H9 (cell line): ENCODE data around the gene CLN5. TPM values are rescaled to one million over a fixed set of nuclear protein-coding genes. Genes with fewer than 3 reads are reported as not detected.

Experiments
- DNase-seq: peaks from one replicate; pipeline ENCODE4 v3.0.0-alpha.2; 2017
- H2AFZ ChIP-seq: one replicate; pipeline ENCODE4 v1.6.1; 2013; ENCODE audit warnings: mild to moderate bottlenecking, low read length, control low read depth, moderate library complexity
- H2AK5ac ChIP-seq: 2 replicates; pipeline ENCODE4 v1.6.1; 2013; ENCODE audit warnings: low read length, control low read depth, mixed read lengths; ENCODE audit not compliant: insufficient read length
- H2BK120ac ChIP-seq: one replicate; pipeline ENCODE4 v1.6.1; 2013; ENCODE audit warnings: low read depth, mild to moderate bottlenecking, low read length, control low read depth, inconsistent platforms; ENCODE audit not compliant: poor library complexity, severe bottlenecking
- H2BK12ac ChIP-seq: 2 replicates; pipeline ENCODE4 v1.6.1; 2013; ENCODE audit warnings: low read length, control low read depth, mixed read lengths, low read depth; ENCODE audit not compliant: insufficient read length
- H2BK15ac ChIP-seq: 2 replicates; pipeline ENCODE4 v1.6.1; 2013; ENCODE audit warnings: low read depth, low read length, control low read depth
- H2BK20ac ChIP-seq: one replicate; pipeline ENCODE4 v1.6.1; 2013; ENCODE audit warnings: low read depth, mild to moderate bottlenecking, low read length, control low read depth, inconsistent platforms; ENCODE audit not compliant: poor library complexity, severe bottlenecking
- H2BK5ac ChIP-seq: 2 replicates; pipeline ENCODE4 v1.6.1; 2013; ENCODE audit warnings: low read length, control low read depth, mixed read lengths; ENCODE audit not compliant: insufficient read length
- H3K14ac ChIP-seq: 2 replicates; pipeline ENCODE4 v1.6.1; 2013; ENCODE audit warnings: low read length, control low read depth; ENCODE audit not compliant: insufficient read depth
- H3K18ac ChIP-seq: 2 replicates; pipeline ENCODE4 v1.6.1; 2013; ENCODE audit warnings: low read depth, mild to moderate bottlenecking, mixed read lengths, low read length, control low read depth; ENCODE audit not compliant: insufficient read length
- H3K23ac ChIP-seq: 2 replicates; pipeline ENCODE4 v1.6.1; 2013; ENCODE audit warnings: low read length, control low read depth, mixed read lengths, low read depth; ENCODE audit not compliant: insufficient read length
- H3K23me2 ChIP-seq: 2 replicates; pipeline ENCODE4 v1.6.1; 2013; ENCODE audit warnings: low read depth, mild to moderate bottlenecking, mixed read lengths, low read length, control low read depth; ENCODE audit not compliant: insufficient read length, poor library complexity, severe bottlenecking
- H3K27ac ChIP-seq: 2 replicates; pipeline ENCODE4 v1.5.1; 2013; ENCODE audit warnings: low read length, control low read depth, mixed read lengths, low read depth; ENCODE audit not compliant: insufficient read length
- H3K27me3 ChIP-seq: 2 replicates; pipeline ENCODE4 v1.6.1; 2013; ENCODE audit warnings: low read length, control low read depth, inconsistent platforms; ENCODE audit not compliant: insufficient read depth
- H3K4ac ChIP-seq: 2 replicates; pipeline ENCODE4 v1.6.1; 2013; ENCODE audit warnings: low read depth, mild to moderate bottlenecking, control low read depth, inconsistent platforms, low read length, moderate library complexity
- H3K4me1 ChIP-seq: 2 replicates; pipeline ENCODE4 v1.6.1; 2013; ENCODE audit warnings: low read length, control low read depth, inconsistent platforms; ENCODE audit not compliant: insufficient read depth
- H3K4me2 ChIP-seq: 2 replicates; pipeline ENCODE4 v1.6.1; 2013; ENCODE audit warnings: low read length, control low read depth, mixed read lengths; ENCODE audit not compliant: insufficient read length, insufficient read depth
- H3K56ac ChIP-seq: 2 replicates; pipeline ENCODE4 v1.6.1; 2013; ENCODE audit warnings: low read depth, mild to moderate bottlenecking, mixed read lengths, low read length, control low read depth; ENCODE audit not compliant: insufficient read length
- H3K79me1 ChIP-seq: 2 replicates; pipeline ENCODE4 v1.6.1; 2013; ENCODE audit warnings: low read depth, mild to moderate bottlenecking, moderate library complexity, low read length, control low read depth, inconsistent platforms; ENCODE audit not compliant: insufficient read depth, poor library complexity, severe bottlenecking
- H3K79me2 ChIP-seq: 2 replicates; pipeline ENCODE4 v1.6.1; 2013; ENCODE audit warnings: low read length, control low read depth, inconsistent platforms; ENCODE audit not compliant: insufficient read depth
- H3K9ac ChIP-seq: 2 replicates; pipeline ENCODE4 v1.6.1; 2013; ENCODE audit warnings: low read length, control low read depth, mixed read lengths; ENCODE audit not compliant: insufficient read length; ENCODE audit errors: extremely low read depth
- H3K9me3 ChIP-seq: one replicate; pipeline ENCODE4 v1.6.1; 2013; ENCODE audit warnings: low read depth, low read length, inconsistent platforms; ENCODE audit not compliant: control insufficient read depth
- H3T11ph ChIP-seq: one replicate; pipeline ENCODE4 v1.6.1; 2013; ENCODE audit warnings: mild to moderate bottlenecking, low read length, control low read depth, inconsistent platforms
- H4K20me1 ChIP-seq: one replicate; pipeline ENCODE4 v1.6.1; 2013; ENCODE audit not compliant: control insufficient read depth, insufficient read length, insufficient read depth
- H4K5ac ChIP-seq: 2 replicates; pipeline ENCODE4 v1.6.1; 2013; ENCODE audit warnings: low read depth, mild to moderate bottlenecking, mixed read lengths, low read length, control low read depth; ENCODE audit not compliant: insufficient read length
- H4K8ac ChIP-seq: replicated peaks from 2 replicates; pipeline ENCODE4 v1.6.1; 2013; ENCODE audit warnings: low read length, control low read depth, mixed read lengths, low read depth; ENCODE audit not compliant: insufficient read length
- H4K91ac ChIP-seq: 2 replicates; pipeline ENCODE4 v1.6.1; 2013; ENCODE audit warnings: low read depth, mild to moderate bottlenecking, moderate library complexity, mixed read lengths, low read length, control low read depth; ENCODE audit not compliant: insufficient read length
- H3K27ac Mint-ChIP-seq, 3 experiments: 2 replicates in 2 of 3; 3 replicates in 1 of 3; pipeline ENCODE4 v1.8.0; 2020 to 2021; ENCODE audit warnings: mixed read lengths in 3 of 3, mild to moderate bottlenecking in 1 of 3, moderate library complexity in 1 of 3
- H3K27me3 Mint-ChIP-seq: 2 replicates; pipeline ENCODE4 v1.8.0; 2021; ENCODE audit warnings: low read depth, mild to moderate bottlenecking, moderate library complexity, mixed read lengths
- H3K36me3 Mint-ChIP-seq, 3 experiments: 2 replicates in 2 of 3; 3 replicates in 1 of 3; pipeline ENCODE4 v1.8.0; 2020 to 2021; ENCODE audit warnings: low read depth in 3 of 3, mixed read lengths in 3 of 3; ENCODE audit not compliant: insufficient read depth in 1 of 3
- H3K4me1 Mint-ChIP-seq, 2 experiments: 2 replicates each; pipeline ENCODE4 v1.8.0; 2020; ENCODE audit warnings: mixed read lengths in 2 of 2
- H3K4me3 Mint-ChIP-seq, 2 experiments: 2 replicates in 1 of 2; 3 replicates in 1 of 2; pipeline ENCODE4 v1.8.0; 2020 to 2021; ENCODE audit warnings: mild to moderate bottlenecking in 2 of 2, mixed read lengths in 2 of 2, moderate library complexity in 1 of 2
- H3K9me3 Mint-ChIP-seq, 2 experiments: 2 replicates in 1 of 2; 3 replicates in 1 of 2; pipeline ENCODE4 v1.8.0; 2020; ENCODE audit warnings: mild to moderate bottlenecking in 2 of 2, mixed read lengths in 2 of 2, moderate library complexity in 1 of 2
- CTCF ChIP-seq: fragments of 200-600 bp; sonication (generic); conservative IDR thresholded peaks from 3 replicates; pipeline ENCODE4 v1.8.0; 2021; ENCODE audit warnings: antibody characterized with exemption, mild to moderate bottlenecking
- total RNA-seq: library from RNA; stranded (reverse); gene quantifications from 2 replicates; pipeline ENCODE4 v1.2.1, GENCODE V29; 2021

The CLN5 gene
- total RNA-seq, 1 experiment from 2014 or later, result 8.3 TPM

GRCh38 chr13:77019756-77020155 lies 27.9 kb downstream of the CLN5 start:
- no peak for DNase-seq
- H3K27ac Mint-ChIP-seq, result no peak overlapping the region
- Histone ChIP-seq H4K20me1 (no peaks in the 10 kb centered on the region), H3K18ac (no peak overlapping the region), H3K56ac (no peak overlapping the region), H2BK15ac (no peak overlapping the region), H3K14ac (no peak overlapping the region), H2BK5ac (no peak overlapping the region), H2BK120ac (no peak overlapping the region), H3K23ac (no peak overlapping the region), H3K4me1 (no peaks in the 10 kb centered on the region), H3K23me2 (no peaks in the 10 kb centered on the region), H3T11ph (no peak overlapping the region), H4K8ac (no peak overlapping the region), H4K91ac (no peak overlapping the region), H3K9ac (no peak overlapping the region), H3K9me3 (no peaks in the 10 kb centered on the region), H2AK5ac (no peak overlapping the region), H3K4ac (no peak overlapping the region), H2AFZ (no peak overlapping the region), H2BK12ac (no peak overlapping the region), H4K5ac (no peak overlapping the region), H3K79me1 (peaks cover 6% of the 10 kb centered on the region), H3K4me2 (no peak overlapping the region), H3K27me3 (no peaks in the 10 kb centered on the region), H3K79me2 (no peaks in the 10 kb centered on the region; the same call in 1 of the 2 replicates), H2BK20ac (no peak overlapping the region), H3K27ac (no peak overlapping the region)
- no peaks in the 10 kb centered on the region for H3K9me3 Mint-ChIP-seq
- H3K27me3 Mint-ChIP-seq, result no peaks in the 10 kb centered on the region
- H3K4me3 Mint-ChIP-seq, result no peak overlapping the region
- H3K36me3 Mint-ChIP-seq, result peaks cover 7 to 31% (median 30%) of the 10 kb centered on the region in 3 experiments; a peak in 6 of 7 replicates
- H3K4me1 Mint-ChIP-seq, result peaks cover 7 to 12% of the 10 kb centered on the region in 2 experiments
- TF ChIP-seq CTCF, result no peak
